GM13976 (cell line): ENCODE results near the gene SGK1.
"Not testable (repeated sequence)": the region's sequence is repeated elsewhere in the genome, so short reads cannot be mapped to it uniquely, and the experiment has no call there.

Experiments used
- DNase-seq: peaks from one replicate; pipeline ENCODE4 v3.0.0; 2012; ENCODE audit warnings: low spot score
- in situ Hi-C: fragments of 300-500 bp; cut with MboI; formaldehyde crosslinking; loops from one replicate; pipeline ENCODE4 v1.12.0; 2022; ENCODE audit warnings: low sequenced_read_pairs, mixed read lengths, inconsistent platforms; ENCODE audit not compliant: unreplicated experiment
- TF ChIP-seq, protein P1 (sequence below): IDR thresholded peaks from 2 replicates; pipeline ENCODE4 v1.5.1; 2012; ENCODE audit warnings: borderline replicate concordance, mild to moderate bottlenecking; ENCODE audit not compliant: insufficient read depth; ENCODE audit errors: extremely low read depth, missing control alignments, control extremely low read depth

Gene SGK1

DNA sequence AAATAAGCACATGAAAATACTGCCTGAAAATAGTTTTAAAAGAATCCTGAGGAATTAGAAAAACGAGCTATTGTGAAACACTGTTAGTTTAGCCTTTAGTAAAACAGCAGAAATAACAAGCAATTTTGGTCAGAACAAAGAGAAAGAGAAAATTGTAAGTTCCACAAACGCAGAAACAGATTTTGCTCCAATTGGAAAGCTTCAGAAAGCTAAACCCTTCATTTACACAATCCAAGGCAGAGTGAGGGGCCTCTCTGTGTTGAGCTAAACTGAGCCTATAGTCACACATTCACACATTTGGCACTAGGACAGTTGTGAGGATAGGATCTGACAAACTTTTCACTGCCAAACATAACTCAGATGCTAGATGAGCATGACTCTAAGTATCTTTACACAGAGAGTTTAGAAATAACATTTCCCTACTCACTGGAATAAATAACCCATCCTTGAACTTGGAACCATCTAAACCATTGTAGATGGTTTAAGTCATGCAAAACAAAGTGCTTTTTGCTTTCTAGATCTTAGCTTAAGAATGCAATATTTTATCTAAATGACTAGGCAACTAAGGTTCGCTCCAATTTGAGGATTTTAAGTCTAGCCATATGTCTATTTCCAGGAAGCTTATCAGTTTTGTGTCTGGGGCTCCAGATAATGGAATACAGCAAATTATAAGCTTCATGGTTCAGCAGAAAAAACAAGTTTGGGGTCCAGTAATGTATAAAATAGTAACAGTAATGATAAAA, 122.6 kb downstream of the SGK1 start:
- in situ Hi-C loops: no loop called here
- TF ChIP-seq, protein P1, sequence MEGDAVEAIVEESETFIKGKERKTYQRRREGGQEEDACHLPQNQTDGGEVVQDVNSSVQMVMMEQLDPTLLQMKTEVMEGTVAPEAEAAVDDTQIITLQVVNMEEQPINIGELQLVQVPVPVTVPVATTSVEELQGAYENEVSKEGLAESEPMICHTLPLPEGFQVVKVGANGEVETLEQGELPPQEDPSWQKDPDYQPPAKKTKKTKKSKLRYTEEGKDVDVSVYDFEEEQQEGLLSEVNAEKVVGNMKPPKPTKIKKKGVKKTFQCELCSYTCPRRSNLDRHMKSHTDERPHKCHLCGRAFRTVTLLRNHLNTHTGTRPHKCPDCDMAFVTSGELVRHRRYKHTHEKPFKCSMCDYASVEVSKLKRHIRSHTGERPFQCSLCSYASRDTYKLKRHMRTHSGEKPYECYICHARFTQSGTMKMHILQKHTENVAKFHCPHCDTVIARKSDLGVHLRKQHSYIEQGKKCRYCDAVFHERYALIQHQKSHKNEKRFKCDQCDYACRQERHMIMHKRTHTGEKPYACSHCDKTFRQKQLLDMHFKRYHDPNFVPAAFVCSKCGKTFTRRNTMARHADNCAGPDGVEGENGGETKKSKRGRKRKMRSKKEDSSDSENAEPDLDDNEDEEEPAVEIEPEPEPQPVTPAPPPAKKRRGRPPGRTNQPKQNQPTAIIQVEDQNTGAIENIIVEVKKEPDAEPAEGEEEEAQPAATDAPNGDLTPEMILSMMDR: no peak
- no peak for DNase-seq

DNA sequence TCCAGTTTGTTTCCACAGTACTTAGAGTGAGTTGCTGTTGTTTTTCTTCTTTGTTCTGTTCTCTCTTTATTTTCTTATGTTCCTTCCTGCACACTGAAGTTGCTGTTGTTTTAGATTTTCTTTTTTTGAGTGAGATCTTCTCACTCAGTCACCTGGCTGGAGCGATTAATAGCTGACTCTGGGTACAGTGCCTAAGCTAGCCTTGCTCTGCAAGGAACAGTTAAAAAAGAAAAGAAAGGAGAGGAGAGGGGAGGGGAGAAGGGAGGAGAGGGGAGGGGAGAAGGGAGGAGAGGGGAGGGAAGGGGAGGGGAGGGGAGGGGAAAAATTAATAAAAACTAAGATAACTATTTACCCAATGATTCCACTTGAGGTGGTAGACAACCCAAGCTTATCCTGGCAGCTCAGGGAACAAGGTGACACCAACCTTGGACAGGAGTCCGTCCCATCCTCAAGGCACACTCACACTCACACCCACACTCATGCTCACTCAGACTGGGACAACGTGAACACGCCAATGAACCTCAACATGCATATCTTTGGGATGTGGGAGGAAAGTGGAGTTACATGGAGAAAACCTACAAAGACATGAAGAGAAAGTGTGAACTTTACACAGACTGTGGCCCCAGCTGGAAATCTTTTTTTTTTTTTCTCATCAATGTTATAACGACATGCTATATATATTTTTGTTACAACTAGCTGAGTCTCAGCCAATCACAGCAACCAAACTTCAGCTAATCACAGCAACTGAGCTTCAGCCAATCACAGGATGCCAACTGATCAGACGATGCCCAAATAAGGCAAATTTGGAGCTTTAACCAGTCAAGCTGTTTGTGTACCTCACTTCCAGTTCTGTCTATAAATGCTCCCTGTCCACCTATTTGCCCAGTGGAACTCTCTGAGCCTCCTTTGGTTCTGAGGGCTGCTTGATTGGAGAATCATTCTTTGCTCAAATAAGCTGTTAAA, 124.1 kb downstream of the SGK1 start:
- in situ Hi-C loops: no loop called here
- TF ChIP-seq, protein P1: no peak
- no peak for DNase-seq

DNA sequence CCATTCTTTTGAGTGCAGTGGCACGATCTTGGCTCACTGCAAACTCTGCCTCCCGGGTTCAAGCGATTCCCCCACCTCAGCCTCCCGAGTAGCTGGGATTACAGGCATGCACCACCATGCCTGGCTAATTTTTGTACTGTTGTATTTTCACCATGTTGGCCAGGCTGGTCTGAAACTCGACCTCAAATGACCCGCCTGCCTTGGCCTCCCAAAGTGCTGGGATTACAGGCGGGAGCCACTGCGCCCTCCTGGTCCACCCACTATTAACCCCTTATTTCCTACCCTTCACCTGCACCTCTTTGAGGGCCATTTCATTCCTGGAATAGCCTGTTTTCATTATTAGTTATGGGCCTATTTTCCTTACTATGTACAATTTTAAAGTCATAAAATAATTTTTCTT, 125.3 kb downstream of the SGK1 start:
- in situ Hi-C loops, DNase-seq: not testable (repeated sequence)

DNA sequence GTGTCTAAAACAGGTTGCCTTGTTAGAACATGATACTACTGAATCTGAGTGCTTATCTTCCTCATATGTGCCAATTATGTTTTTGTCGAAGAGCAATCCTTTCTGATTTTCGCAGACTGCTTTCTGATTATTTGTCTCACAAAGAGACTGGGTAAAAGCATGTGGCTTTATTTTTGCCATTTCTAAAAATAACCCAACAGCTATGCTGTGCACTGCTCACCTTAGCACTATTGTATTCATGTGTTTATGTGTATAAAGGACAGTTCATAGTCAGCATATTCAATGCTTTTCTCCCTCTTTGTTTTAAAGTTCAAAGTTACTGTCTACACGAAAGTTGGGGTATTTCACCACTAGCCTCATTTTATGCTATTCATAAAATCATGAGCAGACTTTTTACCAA, 127.0 kb downstream of the SGK1 start:
- in situ Hi-C loops: no loop called here
- TF ChIP-seq, protein P1: no peak
- DNase-seq: no peak

DNA sequence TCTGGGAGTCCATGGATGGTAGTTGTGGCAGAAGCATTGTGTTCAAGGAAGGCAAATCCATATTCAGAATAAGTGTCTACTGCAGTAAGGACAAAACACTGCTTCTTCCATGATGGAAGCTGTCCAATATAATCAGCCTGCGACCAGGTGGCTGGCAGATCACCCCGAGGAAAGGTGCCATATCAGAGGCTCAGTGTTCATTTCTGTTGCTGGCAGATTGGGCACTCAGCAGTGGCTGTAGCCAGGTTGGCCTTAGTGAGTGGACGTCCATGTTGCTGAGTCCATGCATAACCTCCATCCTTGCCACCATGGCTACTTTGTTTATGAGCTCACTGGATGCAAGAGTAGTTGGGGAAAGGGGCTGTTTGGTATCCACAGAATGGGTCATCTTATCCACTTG, 130.2 kb downstream of the SGK1 start:
- in situ Hi-C loops: loop anchor here (10.0 kb wide), 1 partner anchor 47 kb away; no protein-coding TSS in a partner anchor
- TF ChIP-seq, protein P1: no peak
- no peak for DNase-seq

DNA sequence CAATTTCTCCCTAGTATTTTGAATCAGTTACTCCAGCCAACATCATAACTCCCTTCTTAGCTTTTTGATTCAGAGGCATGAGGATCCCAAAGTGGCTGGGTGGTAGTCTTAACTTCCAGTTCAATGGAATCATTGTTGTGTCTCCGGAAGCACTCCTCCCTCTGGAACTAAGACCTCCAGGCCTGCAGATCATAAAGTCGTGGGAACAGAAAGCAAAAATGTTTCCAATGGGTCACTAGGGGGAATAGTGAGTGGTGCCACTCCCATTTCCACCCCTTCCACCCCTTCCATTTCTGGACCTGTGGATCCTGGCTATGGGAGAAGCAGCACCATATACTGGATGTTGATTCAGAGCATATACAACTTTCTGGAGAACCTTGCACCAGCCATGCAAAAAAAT, 130.8 kb downstream of the SGK1 start:
- no peak for DNase-seq
- TF ChIP-seq, protein P1: no peak
- in situ Hi-C loops: loop anchor here (10.0 kb wide), 1 partner anchor 48 kb away; no protein-coding TSS in a partner anchor
